Measurements from ENCODE around the gene UBE4B.

- TF ChIP-seq SPI1 (IDR thresholded peaks at IDR 0.05; ENCODE audit: low read depth, low read length) (no peak), POLR2AphosphoS5 (IDR thresholded peaks at IDR 0.05; ENCODE audit: low read depth, low read length) (no peak)
These were observed 13.8 kb downstream of the UBE4B start for GRCh38 chr1:10046356-10047085.
